ENCODE results near the gene HTR2A.

Gene HTR2A

DNA sequence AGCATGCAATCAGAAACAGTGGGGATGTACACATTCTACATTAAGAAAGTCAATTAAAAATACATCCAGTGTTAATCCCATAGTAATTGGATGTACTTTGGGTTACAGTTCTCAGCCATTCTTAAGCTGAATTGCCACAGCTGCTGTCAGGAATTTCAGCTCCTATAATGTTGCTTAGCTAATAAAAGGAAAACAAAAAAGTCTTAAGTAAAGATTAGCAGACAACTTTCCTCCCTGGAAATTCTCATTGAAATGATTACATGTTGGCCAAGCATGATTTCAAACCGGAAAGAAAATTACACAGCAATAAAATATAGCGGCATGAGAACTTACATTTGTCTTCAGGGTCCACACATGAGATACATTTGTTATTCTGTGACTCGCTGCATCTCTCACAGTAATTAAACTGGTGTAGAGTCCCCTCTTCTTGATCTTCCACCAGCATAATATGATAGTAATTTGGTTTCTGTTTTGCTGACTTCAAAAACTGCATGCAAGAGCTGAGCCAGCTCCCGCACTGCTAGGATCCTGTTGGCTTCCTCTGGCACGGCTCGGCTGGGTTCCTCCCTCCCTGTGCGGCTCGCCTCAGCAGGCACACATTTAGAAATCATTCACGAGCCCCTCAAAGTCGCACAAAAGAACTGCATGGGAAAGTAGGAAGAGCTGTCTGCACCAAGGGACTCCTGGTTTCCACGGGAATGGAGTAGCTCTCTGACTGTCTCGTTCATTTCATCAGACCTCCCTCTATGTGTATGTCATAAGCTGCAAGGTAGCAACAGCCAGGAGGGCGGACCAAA is at the start of gene HTR2A:
Gene HTR2A, minus strand, starts transcription at position 713 of the 797 bp plus-strand sequence. CDS start 1,147 bp downstream, outside the sequence.
- no peak for DNase-seq

DNA sequence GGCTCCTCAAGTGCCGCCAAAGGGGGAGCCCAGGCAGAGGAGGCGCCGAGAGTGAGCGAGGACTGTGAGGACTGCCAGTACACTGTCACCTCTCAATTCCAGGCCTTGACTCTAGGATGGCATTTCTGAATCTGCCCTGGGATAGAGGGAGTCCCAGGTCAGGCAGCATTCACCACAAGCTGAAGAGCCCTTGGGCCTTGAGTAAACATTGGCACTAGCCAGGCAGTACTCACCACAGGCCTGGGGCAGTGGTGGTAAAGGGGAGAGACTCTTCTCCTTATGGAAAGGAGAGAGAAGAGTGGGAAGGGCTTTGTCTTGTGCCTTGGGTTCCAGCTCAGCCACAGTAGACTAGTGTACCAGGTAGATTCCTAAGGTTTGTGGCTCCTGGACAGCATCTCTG is 39.7 kb upstream of the HTR2A start:
- no peak for DNase-seq

DNA sequence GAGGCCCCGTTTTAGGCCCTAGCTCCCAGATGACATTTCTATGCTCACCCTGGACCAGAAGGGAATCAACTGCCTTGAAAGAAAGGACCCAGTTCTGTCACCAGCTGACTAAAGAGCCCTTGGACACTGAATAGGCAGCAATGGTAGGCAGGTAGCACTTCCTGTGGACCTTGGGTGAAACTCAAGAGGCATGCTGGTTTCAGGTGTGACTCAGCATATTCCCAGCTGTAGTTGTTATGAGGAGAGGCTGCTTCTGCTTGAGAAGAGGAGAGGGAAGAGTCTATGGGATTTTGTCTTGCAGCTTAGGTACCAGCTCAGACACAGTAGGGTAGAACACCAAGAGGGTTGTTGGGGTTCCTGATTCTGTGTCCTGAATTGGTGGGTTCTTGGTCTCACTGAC is 37.9 kb upstream of the HTR2A start:
- DNase-seq, result no peak

DNA sequence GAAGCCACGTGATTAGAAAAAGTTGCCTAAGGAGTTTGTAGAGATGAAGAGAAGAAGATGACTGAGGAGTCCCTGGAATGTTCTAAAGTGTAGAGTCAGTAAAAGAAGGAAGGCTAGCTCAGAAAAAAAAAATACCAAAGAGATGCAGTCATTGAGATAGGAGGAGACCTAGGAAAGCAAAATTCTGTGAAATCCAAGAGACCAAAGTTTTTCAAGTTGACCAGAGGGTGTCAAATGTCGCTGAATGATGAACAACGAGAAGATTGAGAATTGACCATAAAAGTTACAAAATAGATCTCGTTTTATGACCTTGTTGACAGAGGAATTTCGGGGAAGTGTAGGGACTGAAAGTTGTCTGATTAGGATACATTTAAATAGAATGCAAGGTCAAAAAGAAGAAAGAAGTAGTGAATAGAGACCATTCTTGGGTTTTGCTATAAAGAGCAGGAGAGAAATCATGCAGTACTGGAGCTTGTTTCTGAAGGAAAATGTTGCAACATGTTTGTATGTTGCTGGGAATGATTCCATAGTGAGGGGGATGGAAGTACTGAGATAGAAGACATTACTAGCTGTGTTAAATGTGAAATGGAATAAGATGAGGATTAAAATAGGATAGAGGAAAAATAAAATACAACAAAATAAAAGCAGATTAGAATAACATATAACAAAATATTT is 30.2 kb upstream of the HTR2A start:
- DNase-seq, result no peak

DNA sequence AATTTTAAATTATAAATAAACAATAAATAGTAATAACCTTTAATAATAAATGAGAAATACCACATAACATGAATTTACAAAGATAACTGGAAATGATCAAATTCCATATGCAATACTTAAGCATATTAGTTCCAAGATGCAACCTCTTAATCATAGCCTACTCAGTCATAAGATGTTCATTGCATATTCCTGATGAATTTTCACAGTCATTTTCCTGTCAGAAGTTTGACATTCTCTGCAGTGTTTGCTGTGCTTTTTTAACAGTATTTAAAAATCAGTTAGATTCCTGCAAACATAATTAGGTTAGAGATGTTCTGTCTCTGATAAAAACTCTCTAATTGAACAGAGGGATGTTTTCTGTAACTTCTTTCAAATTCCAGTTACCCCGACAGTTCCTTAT is 28.6 kb upstream of the HTR2A start:
- DNase-seq, result no peak

DNA sequence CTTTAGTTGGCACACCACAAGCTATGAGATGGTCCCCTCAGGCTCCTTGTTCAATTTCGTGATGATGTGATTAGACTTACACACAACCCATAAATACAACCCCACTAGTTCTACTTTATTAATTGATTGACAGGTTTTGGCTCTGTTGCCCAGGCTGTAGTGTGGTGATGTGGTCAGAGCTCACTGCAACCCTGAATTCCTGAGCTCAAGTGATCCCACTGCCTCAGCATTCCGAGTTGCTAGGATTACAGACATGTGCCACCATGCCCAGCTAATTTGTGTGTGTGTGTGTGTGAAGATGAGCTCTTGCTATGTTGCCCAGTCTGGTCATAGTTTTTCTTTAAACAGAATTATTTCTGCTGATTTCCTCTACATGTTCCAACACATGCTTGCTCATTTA is 17.5 kb upstream of the HTR2A start:
- DNase-seq, result no peak

DNA sequence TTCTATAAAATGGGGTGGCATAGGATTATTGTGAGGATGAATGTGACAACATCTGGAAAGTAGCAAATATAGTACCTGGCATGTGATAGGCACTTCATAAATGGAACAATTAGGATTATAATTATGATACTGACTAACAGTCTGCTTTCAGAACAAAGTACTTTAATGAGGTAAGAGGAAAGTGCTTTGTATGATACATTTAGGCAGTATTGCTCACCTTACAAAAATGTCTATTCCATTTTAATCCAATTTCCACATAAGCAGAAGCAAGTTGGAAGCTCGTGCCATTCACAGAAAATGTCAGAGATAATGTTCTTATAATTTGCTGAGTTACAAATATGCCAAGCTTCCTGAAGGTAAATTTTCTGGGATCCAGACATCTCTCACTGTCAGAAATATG is 16.9 kb upstream of the HTR2A start:
- no peak for DNase-seq

DNA sequence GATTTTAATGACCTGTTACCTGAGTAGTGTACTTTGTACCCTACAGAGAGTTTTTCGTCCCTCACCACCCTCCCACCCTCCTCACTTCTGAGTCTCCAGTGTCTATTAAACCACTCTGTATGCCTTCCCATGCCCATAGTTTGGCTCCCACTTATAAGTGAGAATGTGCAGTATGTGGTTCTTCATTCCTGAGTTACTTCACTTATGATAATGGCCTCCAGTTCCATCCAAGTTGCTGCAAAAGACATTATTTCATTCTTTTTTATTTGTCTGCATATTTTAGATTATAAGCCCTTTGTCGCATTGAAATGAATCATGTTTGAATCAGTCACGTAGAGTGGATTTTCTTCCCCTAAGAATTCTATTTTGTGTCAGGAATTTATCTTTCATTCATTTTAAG is 12.2 kb upstream of the HTR2A start:
- no peak for DNase-seq

DNA sequence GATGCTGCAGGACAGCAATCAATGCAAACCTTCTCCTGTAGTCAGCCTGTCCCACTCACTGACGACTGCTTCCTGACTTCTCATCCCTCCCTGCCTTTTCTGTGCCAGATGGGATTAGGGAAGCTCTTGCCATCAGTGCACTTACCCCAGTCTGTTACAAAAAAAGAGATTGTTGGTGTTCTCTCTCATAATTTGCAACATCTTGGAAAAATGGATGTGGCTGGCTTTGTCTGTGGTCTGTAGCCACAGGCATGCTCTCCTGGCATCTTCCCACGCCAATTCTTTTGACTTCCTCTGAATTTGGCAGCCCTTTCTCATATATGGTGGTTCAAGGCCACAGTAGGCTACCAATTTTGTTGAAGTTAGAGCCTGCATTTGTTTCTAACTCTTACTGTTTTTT is 11.6 kb upstream of the HTR2A start:
- no peak for DNase-seq

DNA sequence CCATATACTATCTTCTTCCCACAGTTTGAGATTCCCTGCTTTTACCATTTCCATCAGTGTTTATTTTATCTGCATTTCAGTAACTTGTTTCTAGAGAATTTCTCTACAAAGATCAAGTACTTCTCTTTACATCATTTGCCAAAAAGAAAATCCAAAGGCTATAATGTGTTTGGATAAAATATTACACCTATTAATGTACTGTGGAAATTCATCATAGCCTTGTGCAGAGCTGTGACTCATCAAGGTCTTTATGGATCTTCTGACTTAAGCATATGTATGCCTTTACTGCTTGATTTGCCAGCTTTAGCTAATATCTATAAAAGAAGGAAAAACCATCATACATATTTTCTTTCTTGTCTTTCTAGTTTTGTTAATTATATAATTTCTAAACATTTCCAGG is 9.6 kb upstream of the HTR2A start:
- no peak for DNase-seq

DNA sequence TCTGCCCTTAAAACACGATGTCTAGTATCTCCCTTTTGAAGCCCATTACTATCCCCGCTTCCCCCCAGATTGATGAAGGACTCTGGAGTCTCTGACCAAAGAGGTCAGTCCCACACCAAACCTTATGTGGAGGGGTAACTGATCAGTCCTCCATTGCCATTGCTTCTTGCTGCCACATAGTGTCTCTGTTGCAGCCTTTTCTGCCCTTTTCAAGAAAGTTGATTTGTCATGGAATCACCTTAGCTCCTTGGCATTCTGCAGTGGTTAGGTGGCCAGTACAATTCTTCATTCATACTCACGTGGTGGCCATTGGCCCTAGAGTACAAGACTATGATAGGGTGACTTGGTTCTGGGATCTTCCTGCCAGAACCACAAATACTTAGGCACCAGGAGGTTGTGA is 8.4 kb upstream of the HTR2A start:
- no peak for DNase-seq

DNA sequence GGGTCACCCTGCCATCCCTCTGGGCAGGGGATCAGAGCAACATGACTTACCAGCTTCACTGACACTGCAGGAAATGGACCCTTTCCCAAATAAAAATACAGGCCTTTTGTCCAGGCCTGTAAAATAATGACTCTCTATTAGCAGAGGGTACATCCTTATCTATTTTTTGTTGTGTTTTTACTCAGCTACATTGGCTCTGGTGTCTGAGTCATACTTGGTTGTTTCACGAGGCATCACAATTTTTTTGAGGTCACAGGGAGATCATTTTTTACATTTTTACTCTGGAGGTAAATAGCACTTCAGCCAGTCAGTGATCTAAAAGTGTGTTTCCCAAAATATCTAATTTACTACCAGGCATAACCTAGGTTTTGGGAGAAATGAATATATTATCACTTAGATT is 6.9 kb upstream of the HTR2A start:
- DNase-seq, result no peak

DNA sequence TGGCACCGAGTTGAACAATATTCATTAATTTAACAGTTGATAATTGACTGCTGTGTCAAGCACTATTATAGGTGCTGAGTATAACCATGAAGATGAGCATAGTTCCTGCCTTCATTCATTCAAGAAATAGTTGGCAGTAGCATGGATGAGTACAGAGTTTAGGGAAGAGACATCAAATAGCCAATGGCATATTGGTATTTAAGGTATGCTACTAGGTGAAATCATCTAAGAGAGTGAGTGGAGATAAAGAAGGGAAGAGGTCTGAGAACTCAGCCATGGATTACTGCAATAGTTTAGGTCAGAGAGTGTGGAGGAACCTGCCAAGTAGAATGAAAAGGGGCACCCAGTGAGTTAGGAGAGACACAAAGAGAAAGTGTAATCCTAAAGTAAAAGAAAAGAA is 4.9 kb upstream of the HTR2A start:
- no peak for DNase-seq

DNA sequence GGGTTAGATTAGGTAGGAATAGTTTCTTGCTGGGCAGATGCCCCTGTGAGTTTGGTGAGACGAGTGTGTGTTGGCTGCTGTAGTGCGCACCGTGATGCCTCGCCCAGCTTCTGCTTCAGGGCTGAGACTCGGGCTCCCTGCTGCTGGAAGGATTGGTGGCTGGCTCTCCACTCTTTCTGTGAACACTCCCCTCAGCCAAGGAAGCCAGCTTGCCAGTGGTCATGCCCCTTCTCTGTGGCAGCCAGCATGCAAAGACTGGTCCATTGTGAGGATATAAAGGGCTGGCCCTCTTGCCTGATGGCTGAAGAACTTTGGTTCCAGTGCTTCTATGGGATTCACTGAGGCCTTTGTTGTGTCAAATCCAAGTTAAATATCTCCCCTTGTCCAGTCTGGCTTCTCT is 2.9 kb upstream of the HTR2A start:
- DNase-seq, result no peak

DNA sequence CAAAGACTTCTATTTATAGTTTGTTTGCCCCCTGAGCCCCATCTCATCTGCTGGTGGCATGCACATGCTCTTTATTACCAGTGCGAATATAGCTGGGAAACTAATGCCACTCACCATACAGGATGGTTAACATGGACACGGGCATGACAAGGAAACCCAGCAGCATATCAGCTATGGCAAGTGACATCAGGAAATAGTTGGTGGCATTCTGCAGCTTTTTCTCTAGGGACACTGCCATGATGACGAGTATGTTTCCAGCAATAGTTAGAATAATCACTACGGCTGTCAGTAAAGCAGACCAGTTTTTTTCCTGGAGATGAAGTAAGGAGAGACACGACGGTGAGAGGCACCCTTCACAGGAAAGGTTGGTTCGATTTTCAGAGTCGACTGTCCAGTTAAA is 1.5 kb downstream of the HTR2A start:
- DNase-seq, result no peak

DNA sequence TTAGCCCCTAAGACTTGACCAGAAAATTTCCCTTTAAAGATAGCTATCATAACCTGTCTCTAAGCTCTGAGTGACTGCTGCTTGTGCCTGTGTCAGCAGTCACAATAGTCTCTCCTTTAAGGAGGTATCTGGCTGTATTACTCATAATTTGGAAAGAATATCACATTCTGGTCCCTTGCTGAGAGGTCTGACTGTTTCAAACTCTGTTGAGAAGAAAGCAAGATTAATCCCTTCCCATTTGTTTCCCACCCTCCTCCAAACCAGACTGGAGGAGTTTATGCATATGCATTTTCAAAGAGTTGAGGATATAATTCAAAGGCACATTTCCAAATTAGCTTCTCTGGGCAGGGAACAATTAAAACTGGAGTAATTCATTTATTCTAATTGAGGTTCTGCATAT is 2.3 kb downstream of the HTR2A start:
- DNase-seq, result no peak

DNA sequence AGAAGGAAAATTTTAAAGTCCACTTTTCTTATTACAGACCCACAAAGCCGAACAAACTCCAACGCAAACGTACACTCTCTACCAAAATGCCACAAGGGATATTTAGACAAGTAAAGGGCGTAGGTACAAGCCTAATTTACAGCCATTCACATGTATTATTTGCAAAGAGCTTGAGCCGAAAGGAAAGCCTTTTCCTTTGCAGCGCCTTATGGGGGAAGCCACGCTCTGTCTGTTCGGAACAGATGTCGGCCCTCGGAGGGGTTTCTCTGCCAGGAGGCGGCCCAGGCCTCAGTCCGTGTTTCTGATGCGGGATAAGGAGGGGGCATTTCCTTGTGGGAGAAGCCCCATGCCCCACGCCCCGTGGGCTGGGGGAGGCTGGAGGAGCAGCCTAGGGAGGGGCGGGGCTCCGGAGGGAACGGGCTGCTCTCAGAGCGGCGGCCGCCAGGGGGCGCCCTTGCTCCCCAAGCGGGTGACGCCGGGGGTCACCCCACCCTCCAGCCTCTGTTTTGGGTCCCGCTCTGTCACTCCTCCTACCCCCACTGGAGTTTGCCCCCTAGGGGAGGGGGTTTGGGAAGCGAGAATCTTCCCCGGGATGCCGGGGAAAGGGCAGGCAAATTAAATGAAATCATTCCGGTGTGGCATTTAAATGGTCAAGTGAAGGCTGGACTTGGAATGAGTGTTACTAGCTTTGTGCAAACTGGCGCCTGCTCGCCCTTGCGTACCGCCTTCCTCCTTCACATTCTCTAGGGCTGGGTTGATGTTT is 2.9 kb downstream of the HTR2A start:
- peak; percentile 32 for DNase-seq

DNA sequence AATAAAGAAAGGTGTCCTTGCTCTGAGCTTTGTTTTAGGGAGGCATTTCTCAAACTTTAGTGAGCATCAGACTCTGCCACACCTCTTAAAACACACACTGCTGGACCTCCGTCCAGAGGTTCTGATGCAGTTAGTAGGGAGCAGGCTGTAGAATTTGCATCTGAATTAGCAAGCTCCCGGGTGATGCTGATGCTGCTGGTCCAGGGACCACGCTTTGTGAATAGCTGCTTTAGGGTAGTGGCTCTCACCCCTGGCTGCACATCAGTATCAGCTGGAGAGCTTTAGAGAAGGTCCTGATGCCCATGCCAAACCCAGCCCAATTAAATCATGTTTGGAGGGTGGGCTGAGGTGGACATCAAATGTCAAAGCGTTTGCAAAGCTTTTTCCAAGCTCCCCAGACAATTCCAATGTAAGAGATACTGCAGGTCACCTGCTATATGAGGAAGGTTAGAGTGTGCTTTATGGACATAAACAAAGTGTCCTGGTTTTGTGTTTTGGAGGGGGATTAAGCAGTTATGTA is 3.6 kb downstream of the HTR2A start:
- DNase-seq, result no peak

DNA sequence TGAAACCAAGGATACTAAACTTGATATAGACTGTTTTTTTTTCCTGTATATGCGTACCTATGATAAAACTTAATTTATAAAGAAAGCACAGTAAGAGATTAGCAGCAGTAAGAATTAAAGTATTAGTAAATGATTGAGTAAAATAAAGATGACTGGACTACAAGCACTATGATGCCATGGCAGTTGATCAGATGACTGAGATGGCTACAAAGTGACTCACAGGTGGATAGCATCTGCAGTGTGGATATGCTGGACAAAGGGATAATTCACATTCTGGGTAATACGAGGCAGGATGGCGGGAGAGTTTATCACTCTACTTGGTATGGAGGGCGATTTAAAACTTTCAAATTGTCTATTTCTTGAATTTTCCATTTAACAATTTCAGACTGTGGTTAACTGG is 11.8 kb downstream of the HTR2A start:
- DNase-seq, result no peak

DNA sequence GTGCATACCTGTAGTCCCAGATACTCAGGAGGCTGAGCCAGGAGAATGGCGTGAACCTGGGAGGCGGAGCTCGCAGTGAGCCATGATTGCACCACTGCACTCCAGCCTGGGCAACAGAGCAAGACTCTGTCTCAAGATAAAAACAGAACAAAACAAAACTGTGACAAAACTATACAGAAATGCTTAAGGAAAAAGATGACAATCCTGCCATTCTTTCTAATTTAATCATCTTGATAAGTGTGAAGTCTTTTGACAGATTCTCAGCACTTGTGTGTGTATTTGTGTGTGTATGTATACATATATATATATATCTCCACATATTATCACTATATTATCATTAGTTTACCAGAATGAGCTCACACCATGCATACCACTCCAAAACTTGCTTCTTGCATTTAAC is 12.3 kb downstream of the HTR2A start:
- no peak for DNase-seq

DNA sequence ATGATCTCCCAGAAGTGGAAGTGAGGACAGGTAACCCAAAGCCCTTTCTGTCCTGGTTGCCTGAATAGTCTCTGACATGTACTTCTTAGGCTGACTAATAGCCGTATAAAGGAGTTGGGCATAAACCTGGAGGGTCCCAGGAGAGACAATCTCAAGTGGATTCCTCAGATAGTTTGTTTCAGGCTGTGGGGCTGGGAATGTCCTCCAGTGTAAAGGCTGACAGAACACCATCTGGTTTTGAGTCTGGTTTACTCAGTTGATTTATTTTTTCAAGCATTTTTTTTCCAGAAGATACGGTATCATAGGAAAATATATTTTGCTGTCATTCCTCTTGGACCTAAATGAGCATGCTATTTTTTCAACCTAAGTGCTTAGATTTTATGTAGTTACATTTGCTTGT is 15.2 kb downstream of the HTR2A start:
- no peak for DNase-seq

DNA sequence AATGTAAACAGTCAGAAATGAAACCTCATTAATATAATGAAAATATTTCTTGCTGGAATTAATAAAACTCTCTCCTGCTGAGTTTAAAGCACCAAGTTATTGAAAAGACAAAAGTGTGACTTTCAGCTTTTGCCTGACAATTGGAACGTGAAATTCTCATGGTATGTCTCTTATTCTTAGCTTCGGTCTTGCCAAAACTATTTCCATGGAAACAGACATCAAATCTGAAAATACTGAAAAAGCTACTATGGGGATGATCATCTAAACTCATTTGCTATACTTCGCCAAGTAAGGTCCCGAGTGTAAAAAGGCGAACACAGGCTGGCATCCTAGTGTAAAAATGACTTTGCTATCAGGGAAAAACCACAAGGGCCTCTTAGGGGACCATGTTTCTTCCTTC is 22.8 kb downstream of the HTR2A start:
- no peak for DNase-seq

DNA sequence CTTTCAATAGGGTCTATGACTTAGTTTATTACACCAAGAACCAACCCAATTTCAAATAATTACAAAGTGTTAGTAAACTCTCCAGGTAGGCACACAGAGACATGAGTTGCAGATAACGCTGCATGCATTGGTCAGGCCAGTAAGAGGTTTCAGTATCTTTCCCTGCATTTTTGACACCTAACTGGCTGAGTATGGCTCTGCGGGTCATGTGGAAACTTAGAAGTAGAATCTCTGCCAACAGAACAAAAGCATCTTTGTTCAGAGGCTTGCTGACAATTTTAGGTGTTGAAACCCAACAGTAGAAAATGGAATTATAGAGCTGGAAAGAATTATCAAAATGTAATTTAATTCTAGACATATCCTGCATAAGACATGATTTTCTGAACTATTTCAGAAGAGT is 25.3 kb downstream of the HTR2A start:
- no peak for DNase-seq

DNA sequence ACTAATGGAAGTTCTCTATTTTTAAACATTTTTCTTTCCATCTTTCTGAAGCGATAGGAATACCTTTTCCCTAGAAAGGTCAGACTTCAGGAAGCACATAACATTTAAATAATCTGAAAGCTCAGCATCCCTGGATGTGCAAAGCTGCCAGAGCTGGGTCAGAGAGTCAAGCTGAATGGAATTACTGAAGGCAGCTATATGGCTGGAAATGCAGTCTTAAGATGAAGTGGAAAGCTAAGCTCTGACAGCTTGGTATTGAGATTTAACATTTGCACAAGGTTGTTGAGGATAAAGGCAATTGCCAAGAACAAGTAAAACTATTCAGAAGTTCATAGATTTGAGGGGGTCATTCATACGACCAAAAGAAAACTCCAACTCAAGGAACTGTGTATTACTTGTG is 28.8 kb downstream of the HTR2A start:
- no peak for DNase-seq

Measured in NCI-H1092 treated with DMSO at 0.1 percent for 48 hours (cell line).